Activated B cell treated with CpG ODN at 0.5 μM for 24 hours (primary cell): ENCODE results near the gene RPL22. TPM values are rescaled to one million over a fixed set of nuclear protein-coding genes. Genes with fewer than 3 reads are reported as not detected.
A peak's percentile ranks its signal among the peaks of the same experiment; 100 is the strongest.

Experiments used
- ATAC-seq: fragments of 200-7000 bp; cut with Tn5 transposase; one replicate; pipeline ENCODE4 v1.10.0; 2021; ENCODE audit warnings: low read depth, mild to moderate bottlenecking, moderate library complexity
- CTCF ChIA-PET: fragments of 350-600 bp; sonication (Branson Sonifier 250); formaldehyde crosslinking; loops from one replicate; lab custom pipeline; 2021; ENCODE audit warnings: antibody characterized with exemption; lab: Charles Lee
- POLR2A ChIA-PET: fragments of 350-600 bp; sonication (Branson Sonifier 250); formaldehyde crosslinking; loops from one replicate; lab custom pipeline; 2021; ENCODE audit warnings: antibody characterized with exemption; lab: Charles Lee
- DNase-seq: peaks from one replicate; pipeline ENCODE4 v3.0.0; 2022
- H3K27ac Mint-ChIP-seq: one replicate; pipeline ENCODE4 v1.8.0; 2020; ENCODE audit warnings: mixed read lengths
- H3K27me3 Mint-ChIP-seq: one replicate; pipeline ENCODE4 v1.8.0; 2021; ENCODE audit warnings: mixed read lengths
- H3K36me3 Mint-ChIP-seq: one replicate; pipeline ENCODE4 v1.8.0; 2021; ENCODE audit warnings: low read depth, mixed read lengths
- H3K4me1 Mint-ChIP-seq: one replicate; pipeline ENCODE4 v1.8.0; 2021; ENCODE audit warnings: mixed read lengths
- H3K4me3 Mint-ChIP-seq: one replicate; pipeline ENCODE4 v1.8.0; 2020; ENCODE audit warnings: mild to moderate bottlenecking, mixed read lengths
- H3K9me3 Mint-ChIP-seq: one replicate; pipeline ENCODE4 v1.8.0; 2020; ENCODE audit warnings: mixed read lengths
- intact Hi-C: fragments of 100-400 bp; cut with micrococcal nuclease; formaldehyde crosslinking; loops from one replicate; pipeline ENCODE4 v1.15.1; 2024
- total RNA-seq: library from RNA; stranded (reverse); gene quantifications from 2 replicates; pipeline ENCODE4 v1.2.3, GENCODE V29; 2022
- TF ChIP-seq, protein P1 (sequence below): fragments of 200-600 bp; IDR thresholded peaks from one replicate; pipeline ENCODE4 v1.8.0; 2022; ENCODE audit warnings: antibody characterized with exemption, mild to moderate bottlenecking

The RPL22 gene
- total RNA-seq, 1 donor from 2014 or later: 621 TPM

DNA sequence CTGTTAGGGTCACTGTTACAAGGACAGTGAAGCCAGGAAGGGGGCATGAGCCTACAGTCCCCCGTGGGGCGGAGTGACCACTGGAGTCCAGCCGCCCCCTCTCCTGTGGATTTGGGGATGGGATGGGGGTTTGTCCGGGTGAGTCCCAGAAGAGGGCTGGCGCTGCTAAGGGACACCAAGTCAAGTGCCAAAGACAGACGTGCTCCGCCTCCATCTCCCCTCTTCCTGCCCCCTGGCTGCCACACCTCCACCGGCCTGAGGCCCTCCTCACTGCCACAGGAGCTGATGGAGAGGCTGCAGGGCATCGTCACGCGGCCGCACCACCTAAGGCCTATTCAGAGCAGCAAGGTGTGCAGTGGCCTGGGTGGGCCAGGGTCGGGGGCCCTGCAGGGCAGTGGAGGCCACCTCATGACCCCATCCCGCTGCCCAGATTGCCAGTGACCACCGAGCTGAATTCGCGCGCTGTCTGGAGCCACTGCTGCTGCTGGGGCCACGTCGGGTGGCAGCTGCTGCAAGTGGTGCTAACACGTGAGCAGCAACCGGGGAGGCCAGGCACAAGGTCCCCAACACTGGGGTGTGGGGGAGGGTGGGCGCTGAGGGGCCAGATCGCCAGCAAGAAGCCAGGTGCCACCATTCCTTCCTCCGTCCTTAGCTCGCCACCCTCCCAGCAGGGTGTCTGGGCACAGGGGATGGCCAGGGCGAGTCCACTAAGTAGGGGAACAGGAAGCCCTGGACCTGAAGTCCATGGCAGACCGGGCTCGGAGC, 11.4 kb upstream of the RPL22 start:
- TF ChIP-seq, protein P1, sequence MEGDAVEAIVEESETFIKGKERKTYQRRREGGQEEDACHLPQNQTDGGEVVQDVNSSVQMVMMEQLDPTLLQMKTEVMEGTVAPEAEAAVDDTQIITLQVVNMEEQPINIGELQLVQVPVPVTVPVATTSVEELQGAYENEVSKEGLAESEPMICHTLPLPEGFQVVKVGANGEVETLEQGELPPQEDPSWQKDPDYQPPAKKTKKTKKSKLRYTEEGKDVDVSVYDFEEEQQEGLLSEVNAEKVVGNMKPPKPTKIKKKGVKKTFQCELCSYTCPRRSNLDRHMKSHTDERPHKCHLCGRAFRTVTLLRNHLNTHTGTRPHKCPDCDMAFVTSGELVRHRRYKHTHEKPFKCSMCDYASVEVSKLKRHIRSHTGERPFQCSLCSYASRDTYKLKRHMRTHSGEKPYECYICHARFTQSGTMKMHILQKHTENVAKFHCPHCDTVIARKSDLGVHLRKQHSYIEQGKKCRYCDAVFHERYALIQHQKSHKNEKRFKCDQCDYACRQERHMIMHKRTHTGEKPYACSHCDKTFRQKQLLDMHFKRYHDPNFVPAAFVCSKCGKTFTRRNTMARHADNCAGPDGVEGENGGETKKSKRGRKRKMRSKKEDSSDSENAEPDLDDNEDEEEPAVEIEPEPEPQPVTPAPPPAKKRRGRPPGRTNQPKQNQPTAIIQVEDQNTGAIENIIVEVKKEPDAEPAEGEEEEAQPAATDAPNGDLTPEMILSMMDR: no peak
- Mint-ChIP-seq H3K36me3 (no peaks in the 10 kb centered on the region), H3K27me3 (peaks cover 29% of the 10 kb centered on the region), H3K4me1 (peaks cover 31% of the 10 kb centered on the region), H3K9me3 (no peaks in the 10 kb centered on the region), H3K27ac (no peak overlapping the region), H3K4me3 (no peak overlapping the region)
- ATAC-seq: no peak
- CTCF ChIA-PET: interaction anchor here (1.0 kb wide), 1 partner anchor 34 kb away, joined by 3 read pairs; no protein-coding TSS in a partner anchor
- DNase-seq: no peak
- POLR2A ChIA-PET: no interaction called here
- intact Hi-C loops: no loop called here

DNA sequence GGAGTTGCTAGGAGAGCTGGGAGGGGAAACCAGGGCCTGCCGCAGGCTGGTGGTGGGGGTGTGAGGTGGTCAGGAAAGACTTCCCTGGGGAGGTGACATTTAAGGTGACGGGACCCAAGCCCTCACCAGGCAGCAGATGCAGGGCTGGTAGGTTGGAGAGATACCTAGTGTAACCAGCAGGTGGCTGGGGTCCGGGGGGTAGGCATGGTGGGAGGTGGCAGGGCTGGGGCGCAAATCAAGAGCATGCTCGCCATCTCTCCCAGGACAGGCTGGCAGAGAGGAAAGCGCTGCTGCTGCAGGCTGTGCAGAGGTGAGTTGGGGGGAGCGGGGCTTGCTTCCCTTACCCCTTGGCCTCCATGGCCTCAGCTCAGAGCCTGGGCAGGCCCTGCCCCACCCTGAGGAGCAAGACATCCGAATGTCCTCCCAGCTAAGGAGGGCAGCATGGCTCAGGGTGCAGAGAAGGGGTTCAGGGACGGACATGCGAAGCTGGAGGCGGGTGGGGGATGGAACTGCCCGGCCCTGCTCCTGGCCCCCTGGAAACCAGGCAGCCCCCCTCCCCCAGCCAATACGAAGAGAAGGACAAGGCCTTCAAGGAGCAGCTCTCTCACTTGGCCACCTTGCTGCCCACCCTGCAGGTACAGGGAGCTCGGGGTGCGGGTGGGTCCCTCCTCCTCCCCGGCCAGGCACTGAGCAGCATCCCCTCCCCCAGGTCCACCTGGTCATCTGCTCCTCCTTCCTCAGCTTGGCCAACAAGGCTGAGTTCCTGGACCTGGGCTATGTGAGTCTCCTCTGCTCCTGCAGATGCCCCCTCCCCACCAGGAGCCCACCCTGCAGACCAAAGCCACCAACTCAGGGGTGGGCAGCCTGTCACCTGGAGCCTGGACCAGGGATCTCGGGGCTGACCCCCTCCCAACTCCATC, 10.5 kb upstream of the RPL22 start:
- TF ChIP-seq, protein P1: no peak
- intact Hi-C loops: no loop called here
- ChIA-PET POLR2A (no interaction called here), CTCF (interaction anchor here (1.0 kb wide), 1 partner anchor 35 kb away, joined by 3 read pairs; no protein-coding TSS in a partner anchor)
- Mint-ChIP-seq H3K27ac (no peak overlapping the region), H3K4me3 (peak overlapping the region; percentile 46), H3K4me1 (peaks cover 34% of the 10 kb centered on the region), H3K27me3 (peaks cover 26% of the 10 kb centered on the region), H3K36me3 (no peaks in the 10 kb centered on the region), H3K9me3 (no peaks in the 10 kb centered on the region)
- DNase-seq (no peak), ATAC-seq (peak; percentile 38)

DNA sequence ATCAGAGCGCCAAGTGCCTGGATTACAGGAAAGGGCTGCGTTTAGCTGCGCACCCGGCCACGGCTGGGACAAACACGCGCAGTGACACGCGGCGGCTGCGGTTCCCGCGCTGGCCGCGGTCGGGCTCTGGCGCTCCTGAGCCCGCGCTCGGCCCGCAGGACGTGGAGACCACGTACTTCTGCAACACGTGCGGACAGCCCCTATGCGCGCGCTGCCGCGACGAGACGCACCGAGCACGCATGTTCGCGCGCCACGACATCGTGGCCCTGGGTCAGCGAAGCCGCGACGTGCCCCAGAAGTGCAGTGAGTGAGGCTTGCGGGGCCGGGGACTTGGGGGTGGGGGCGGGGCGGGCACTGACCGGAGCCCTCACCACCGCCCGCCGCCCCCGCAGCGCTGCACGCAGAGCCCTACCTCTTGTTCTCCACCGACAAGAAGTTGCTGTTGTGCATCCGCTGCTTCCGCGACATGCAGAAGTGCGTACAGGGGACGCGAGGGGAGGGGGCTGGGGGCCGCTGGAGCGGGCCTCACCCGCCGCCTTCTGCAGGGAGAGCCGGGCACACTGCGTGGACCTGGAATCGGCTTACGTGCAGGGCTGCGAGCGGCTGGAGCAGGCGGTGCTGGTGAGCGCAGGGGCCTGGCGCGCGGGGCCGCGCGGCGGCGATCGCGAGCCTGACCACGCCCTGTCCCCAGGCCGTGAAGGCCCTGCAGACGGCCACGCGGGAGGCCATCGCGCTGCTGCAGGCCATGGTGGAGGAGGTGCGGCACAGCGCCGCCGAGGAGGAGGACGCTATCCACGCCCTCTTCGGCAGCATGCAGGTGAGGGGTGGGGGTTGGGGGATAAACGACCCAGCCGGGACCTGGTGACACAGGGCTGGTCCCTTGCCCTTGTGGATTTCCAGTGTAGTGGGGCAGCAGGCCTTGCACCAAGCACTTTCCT, 9.6 kb upstream of the RPL22 start:
- ChIA-PET CTCF (no interaction called here), POLR2A (interaction anchor here (0.9 kb wide), 1 partner anchor 9 kb away, joined by 3 read pairs; the partner anchor contains the start of gene RPL22)
- Mint-ChIP-seq H3K27ac (no peak overlapping the region), H3K27me3 (peaks cover 27% of the 10 kb centered on the region), H3K36me3 (no peaks in the 10 kb centered on the region), H3K4me1 (peaks cover 36% of the 10 kb centered on the region), H3K9me3 (no peaks in the 10 kb centered on the region), H3K4me3 (peak overlapping the region; percentile 46)
- DNase-seq (no peak), ATAC-seq (peak; percentile 52)
- intact Hi-C loops: no loop called here
- TF ChIP-seq, protein P1: no peak

DNA sequence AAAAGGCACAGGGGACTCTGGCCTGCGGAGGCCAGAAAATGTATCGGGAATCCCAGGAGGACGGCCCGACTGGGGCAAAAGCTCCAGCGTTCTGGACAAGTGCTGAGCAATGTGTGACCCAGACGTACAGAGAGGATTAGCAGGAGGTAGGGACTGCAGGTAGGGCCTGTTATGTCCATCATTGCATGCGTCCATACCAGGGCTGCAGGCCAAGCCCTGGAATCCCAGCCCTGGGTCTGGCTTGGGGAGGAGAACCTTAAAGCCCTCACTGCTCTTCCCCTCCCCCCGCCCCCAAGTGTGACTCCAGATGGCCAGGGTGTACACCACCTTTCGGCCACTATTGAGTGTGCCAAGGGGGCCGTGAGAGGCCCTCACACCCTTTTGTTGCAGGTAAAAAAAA, 8.5 kb upstream of the RPL22 start:
- POLR2A ChIA-PET: interaction anchor here (0.9 kb wide), 1 partner anchor 8 kb away, joined by 3 read pairs; the partner anchor contains the start of gene RPL22
- Mint-ChIP-seq H3K36me3 (no peaks in the 10 kb centered on the region), H3K4me1 (peaks cover 33% of the 10 kb centered on the region), H3K27me3 (peaks cover 22% of the 10 kb centered on the region), H3K4me3 (peak overlapping the region; percentile 38), H3K9me3 (no peaks in the 10 kb centered on the region), H3K27ac (no peak overlapping the region)
- no peak for ATAC-seq
- CTCF ChIA-PET: no interaction called here
- TF ChIP-seq, protein P1: no peak
- DNase-seq: no peak
- intact Hi-C loops: no loop called here
